ENCODE measurements around the gene SLC29A3.

SLC29A3 gene

GRCh38 chr10:71280825-71281224 lies 38.2 kb upstream of the SLC29A3 start:
- H3K79me2 ChIP-seq: no peaks in the 10 kb centered on the region
- TF ChIP-seq CTCF (IDR thresholded peaks at IDR 0.05): no peak
- no peak overlapping the region for H3K9ac ChIP-seq
- no peak overlapping the region for H2AFZ ChIP-seq
- no peak overlapping the region for H3K4me3 ChIP-seq (ENCODE audit: low read depth, low read length)
- H3K36me3 ChIP-seq (ENCODE audit: control insufficient read depth, insufficient read depth, low read length): no peaks in the 10 kb centered on the region
- no peaks in the 10 kb centered on the region for H3K27me3 ChIP-seq (ENCODE audit: control insufficient read depth, insufficient read depth, low read length)
- no peak overlapping the region for H3K4me2 ChIP-seq (ENCODE audit: low read length)
- H3K4me1 ChIP-seq: no peaks in the 10 kb centered on the region
- no peaks in the 10 kb centered on the region for H3K9me3 ChIP-seq (ENCODE audit: control insufficient read depth, low read length)
- no peak overlapping the region for H3K27ac ChIP-seq

GRCh38 chr10:71281646-71282322 lies 37.3 kb upstream of the SLC29A3 start:
- Histone ChIP-seq H3K79me2 (no peaks in the 10 kb centered on the region), H3K4me1 (no peaks in the 10 kb centered on the region), H3K36me3 (ENCODE audit: control insufficient read depth, insufficient read depth, low read length) (no peaks in the 10 kb centered on the region), H3K4me2 (ENCODE audit: low read length) (no peak overlapping the region), H3K27me3 (ENCODE audit: control insufficient read depth, insufficient read depth, low read length) (no peaks in the 10 kb centered on the region), H2AFZ (no peak overlapping the region), H3K27ac (no peak overlapping the region), H3K9me3 (ENCODE audit: control insufficient read depth, low read length) (no peaks in the 10 kb centered on the region), H3K9ac (no peak overlapping the region), H3K4me3 (ENCODE audit: low read depth, low read length) (no peak overlapping the region)
- TF ChIP-seq CTCF (IDR thresholded peaks at IDR 0.05): no peak

GRCh38 chr10:71282323-71282680 lies 36.8 kb upstream of the SLC29A3 start:
- Histone ChIP-seq H3K9ac (no peak overlapping the region), H3K36me3 (ENCODE audit: control insufficient read depth, insufficient read depth, low read length) (no peaks in the 10 kb centered on the region), H3K9me3 (ENCODE audit: control insufficient read depth, low read length) (no peaks in the 10 kb centered on the region), H3K4me3 (ENCODE audit: low read depth, low read length) (no peak overlapping the region), H3K4me1 (no peaks in the 10 kb centered on the region), H3K79me2 (no peaks in the 10 kb centered on the region), H3K4me2 (ENCODE audit: low read length) (no peak overlapping the region), H3K27me3 (ENCODE audit: control insufficient read depth, insufficient read depth, low read length) (no peaks in the 10 kb centered on the region), H2AFZ (no peak overlapping the region), H3K27ac (no peak overlapping the region)
- TF ChIP-seq CTCF (IDR thresholded peaks at IDR 0.05): no peak

GRCh38 chr10:71283410-71283809 lies 35.6 kb upstream of the SLC29A3 start:
- TF ChIP-seq CTCF (IDR thresholded peaks at IDR 0.05): no peak
- H3K4me2 ChIP-seq (ENCODE audit: low read length): no peak overlapping the region
- no peaks in the 10 kb centered on the region for H3K79me2 ChIP-seq
- no peaks in the 10 kb centered on the region for H3K27me3 ChIP-seq (ENCODE audit: control insufficient read depth, insufficient read depth, low read length)
- H3K36me3 ChIP-seq (ENCODE audit: control insufficient read depth, insufficient read depth, low read length): no peaks in the 10 kb centered on the region
- H3K4me1 ChIP-seq: no peaks in the 10 kb centered on the region
- no peak overlapping the region for H3K4me3 ChIP-seq (ENCODE audit: low read depth, low read length)
- H3K27ac ChIP-seq: no peak overlapping the region
- no peak overlapping the region for H3K9ac ChIP-seq
- H2AFZ ChIP-seq: no peak overlapping the region
- no peaks in the 10 kb centered on the region for H3K9me3 ChIP-seq (ENCODE audit: control insufficient read depth, low read length)

- Histone ChIP-seq H3K4me2 (ENCODE audit: low read length) (no peak overlapping the region), H3K9ac (no peak overlapping the region), H3K27ac (no peak overlapping the region)
Observed at GRCh38 chr10:71283876-71284275, 35.2 kb upstream of the SLC29A3 start.

More at GRCh38 chr10:71283876-71284275, 35.2 kb upstream of the SLC29A3 start:
- no peaks in the 10 kb centered on the region for H3K9me3 ChIP-seq (ENCODE audit: control insufficient read depth, low read length)
- no peaks in the 10 kb centered on the region for H3K4me1 ChIP-seq
- H3K36me3 ChIP-seq (ENCODE audit: control insufficient read depth, insufficient read depth, low read length): no peaks in the 10 kb centered on the region
- no peak for TF ChIP-seq CTCF (IDR thresholded peaks at IDR 0.05)
- H3K27me3 ChIP-seq (ENCODE audit: control insufficient read depth, insufficient read depth, low read length): no peaks in the 10 kb centered on the region
- H2AFZ ChIP-seq: no peak overlapping the region
- H3K4me3 ChIP-seq (ENCODE audit: low read depth, low read length): no peak overlapping the region
- H3K79me2 ChIP-seq: no peaks in the 10 kb centered on the region
